Endodermal cell (in vitro differentiated cells): ENCODE results near the gene TMEM185B. TPM values are rescaled to one million over a fixed set of nuclear protein-coding genes. Genes with fewer than 3 reads are reported as not detected.
"Not testable (repeated sequence)": the region's sequence is repeated elsewhere in the genome, so short reads cannot be mapped to it uniquely, and the experiment has no call there.

Experiments used
- DNase-seq: peaks from one replicate; pipeline ENCODE4 v3.0.0-alpha.2; 2017
- H3K27ac ChIP-seq: 2 replicates; pipeline ENCODE4 v1.5.1; 2013; ENCODE audit warnings: mild to moderate bottlenecking, low read depth, low read length, moderate library complexity
- H3K27me3 ChIP-seq: 2 replicates; pipeline ENCODE4 v1.6.1; 2013; ENCODE audit warnings: mild to moderate bottlenecking, low read length, moderate library complexity; ENCODE audit not compliant: insufficient read depth, control insufficient read depth, poor library complexity, severe bottlenecking
- H3K36me3 ChIP-seq: 2 replicates; pipeline ENCODE4 v1.7.0; 2013; ENCODE audit warnings: mild to moderate bottlenecking, low read length, moderate library complexity; ENCODE audit not compliant: control insufficient read depth, insufficient read depth
- H3K4me1 ChIP-seq: one replicate; pipeline ENCODE4 v1.7.0; 2013; ENCODE audit warnings: low read length; ENCODE audit not compliant: control insufficient read depth, insufficient read depth
- H3K4me3 ChIP-seq: 2 replicates; pipeline ENCODE4 v1.5.1; 2013; ENCODE audit warnings: mild to moderate bottlenecking, low read length, moderate library complexity
- H3K9ac ChIP-seq: 2 replicates; pipeline ENCODE4 v1.6.1; 2013; ENCODE audit warnings: mild to moderate bottlenecking, low read length, moderate library complexity; ENCODE audit not compliant: poor library complexity, severe bottlenecking; ENCODE audit errors: extremely low read depth
- H3K9me3 ChIP-seq: 2 replicates; pipeline ENCODE4 v1.6.1; 2013; ENCODE audit warnings: mild to moderate bottlenecking, low read length, moderate library complexity; ENCODE audit not compliant: control insufficient read depth
- H3K27ac Mint-ChIP-seq: 2 replicates; pipeline ENCODE4 v1.8.0; 2020; ENCODE audit warnings: mixed read lengths
- H3K27me3 Mint-ChIP-seq: 2 replicates; pipeline ENCODE4 v1.8.0; 2021; ENCODE audit warnings: mild to moderate bottlenecking, mixed read lengths; ENCODE audit not compliant: insufficient read depth
- H3K36me3 Mint-ChIP-seq: 2 replicates; pipeline ENCODE4 v1.8.0; 2020; ENCODE audit warnings: low read depth, mixed read lengths
- H3K4me1 Mint-ChIP-seq: 2 replicates; pipeline ENCODE4 v1.8.0; 2020; ENCODE audit warnings: mixed read lengths
- H3K4me3 Mint-ChIP-seq: 2 replicates; pipeline ENCODE4 v1.8.0; 2020; ENCODE audit warnings: mild to moderate bottlenecking, moderate library complexity, mixed read lengths
- H3K9me3 Mint-ChIP-seq: 2 replicates; pipeline ENCODE4 v1.8.0; 2020; ENCODE audit warnings: mild to moderate bottlenecking, mixed read lengths
- CTCF ChIP-seq: fragments of 200-600 bp; sonication (generic); conservative IDR thresholded peaks from 2 replicates; pipeline ENCODE4 v1.5.0; 2021; ENCODE audit warnings: antibody characterized with exemption, mild to moderate bottlenecking
- WGBS, 2 experiments: methylation state at CpG; one replicate each; pipeline versions ENCODE4 v1.1.5 to v1.1.7; 2013; ENCODE audit warnings: missing lambda C conversion rate in 2 of 2, mixed read lengths in 1 of 2; ENCODE audit not compliant: insufficient coverage in 1 of 2, insufficient read length in 1 of 2; 5-methylcytosine and 5-hydroxymethylcytosine counted together
- total RNA-seq, 2 donors: library from RNA; stranded (reverse); fragmentation: NEBNext Ultra II Directional in 1 of 2; extraction: Animal tissue kit (Norgen Biotek cat#: 25700) in 1 of 2; gene quantifications; 2 replicates in 1 of 2; 3 replicates in 1 of 2; pipeline ENCODE4 v1.2.1, GENCODE V29; 2021

Gene TMEM185B
- total RNA-seq, 2 donors from 2014 or later = 19.5 to 22.9 TPM

- H3K27me3 Mint-ChIP-seq = no peaks in the 10 kb centered on the region
- 91 to 98% methylated on average over 6 to 10 of the region's 10 CpGs for WGBS, 2 experiments
- DNase-seq = peak; percentile 44
- Histone ChIP-seq H3K36me3 (no peaks in the 10 kb centered on the region), H3K27ac (no peak overlapping the region), H3K9ac (no peak overlapping the region), H3K4me3 (no peak overlapping the region), H3K4me1 (no peaks in the 10 kb centered on the region), H3K27me3 (no peaks in the 10 kb centered on the region), H3K9me3 (no peaks in the 10 kb centered on the region)
- peaks cover 5% of the 10 kb centered on the region for H3K9me3 Mint-ChIP-seq
- peaks cover 3% of the 10 kb centered on the region for H3K4me1 Mint-ChIP-seq
- H3K36me3 Mint-ChIP-seq = no peaks in the 10 kb centered on the region
- H3K27ac Mint-ChIP-seq = no peak overlapping the region
- H3K4me3 Mint-ChIP-seq = no peak overlapping the region
- TF ChIP-seq CTCF = no peak
Observed at GRCh38 chr2:120203251-120204021, 19.8 kb downstream of the TMEM185B start.

- 93 to 100% methylated on average over 9 to 10 of the region's 10 CpGs for WGBS, 2 experiments
Observed at GRCh38 chr2:120199817-120200459, 23.3 kb downstream of the TMEM185B start.

GRCh38 chr2:120195553-120195952 lies 27.6 kb downstream of the TMEM185B start:
- Histone ChIP-seq H3K27me3 (no peaks in the 10 kb centered on the region), H3K27ac (no peak overlapping the region), H3K4me1 (no peaks in the 10 kb centered on the region), H3K36me3 (no peaks in the 10 kb centered on the region), H3K4me3 (no peak overlapping the region), H3K9me3 (peaks cover 13% of the 10 kb centered on the region), H3K9ac (no peak overlapping the region)
- DNase-seq = no peak
- H3K9me3 Mint-ChIP-seq = peaks cover 27% of the 10 kb centered on the region
- TF ChIP-seq CTCF = no peak
- WGBS, 2 experiments = 96% methylated on average over 1 of the region's 1 CpG; no CpG with 5 or more reads in 1 of the 2 experiments
- no peaks in the 10 kb centered on the region for H3K36me3 Mint-ChIP-seq
- no peaks in the 10 kb centered on the region for H3K27me3 Mint-ChIP-seq
- no peak overlapping the region for H3K4me3 Mint-ChIP-seq
- H3K4me1 Mint-ChIP-seq = no peaks in the 10 kb centered on the region
- no peak overlapping the region for H3K27ac Mint-ChIP-seq

More at GRCh38 chr2:120199817-120200459, 23.3 kb downstream of the TMEM185B start:
- not testable (repeated sequence) for H3K36me3 Mint-ChIP-seq, H3K27ac Mint-ChIP-seq, H3K27ac ChIP-seq, H3K4me1 Mint-ChIP-seq, H3K4me3 Mint-ChIP-seq, H3K4me3 ChIP-seq, H3K27me3 ChIP-seq, H3K36me3 ChIP-seq, H3K9me3 ChIP-seq, DNase-seq, H3K4me1 ChIP-seq, H3K9ac ChIP-seq, H3K27me3 Mint-ChIP-seq
- H3K9me3 Mint-ChIP-seq = peaks cover 21% of the 10 kb centered on the region
